Neural cell (in vitro differentiated cells): ENCODE data around the gene MAGEC2. TPM values are rescaled to one million over a fixed set of nuclear protein-coding genes. Genes with fewer than 3 reads are reported as not detected.

Experiments
- H2AFZ ChIP-seq: fragments of 200-600, 300-800 bp; sonication (generic), shearing (Covaris generic); 2 replicates; pipeline ENCODE4 v1.6.0; 2014; ENCODE audit warnings: low read depth, mild to moderate bottlenecking, antibody characterized with exemption, low read length, moderate library complexity
- H3F3A ChIP-seq: fragments of 200-600 bp; shearing (Covaris generic); 2 replicates; pipeline ENCODE4 v1.6.1; 2016; ENCODE audit warnings: mild to moderate bottlenecking, moderate library complexity, mixed read lengths, antibody characterized with exemption, low read length; ENCODE audit not compliant: insufficient read depth, poor library complexity, severe bottlenecking
- H3K27ac ChIP-seq: fragments of 200-600, 300-800 bp; sonication (generic), shearing (Covaris generic); 2 replicates; pipeline ENCODE4 v1.5.1; 2014; ENCODE audit warnings: mild to moderate bottlenecking, low read length, moderate library complexity
- H3K27me3 ChIP-seq: fragments of 300-800, 200-600 bp; sonication (generic), shearing (Covaris generic); 2 replicates; pipeline ENCODE4 v1.6.0; 2014; ENCODE audit warnings: mild to moderate bottlenecking, low read depth, low read length, moderate library complexity; ENCODE audit not compliant: insufficient read depth
- H3K36me3 ChIP-seq: fragments of 300-800, 200-600 bp; sonication (generic), shearing (Covaris generic); 2 replicates; pipeline ENCODE4 v1.5.1; 2014; ENCODE audit warnings: mild to moderate bottlenecking, antibody characterized with exemption, low read length, moderate library complexity; ENCODE audit not compliant: insufficient read depth
- H3K4me2 ChIP-seq: fragments of 300-800, 200-600 bp; sonication (generic), shearing (Covaris generic); 2 replicates; pipeline ENCODE4 v1.6.0; 2014; ENCODE audit warnings: mild to moderate bottlenecking, low read length
- H3K4me3 ChIP-seq: fragments of 300-800, 200-600 bp; sonication (generic), shearing (Covaris generic); 2 replicates; pipeline ENCODE4 v1.5.1; 2014; ENCODE audit warnings: mild to moderate bottlenecking, low read length, moderate library complexity
- H3K79me2 ChIP-seq: fragments of 200-600 bp; shearing (Covaris generic); replicated peaks from 2 replicates; pipeline ENCODE4 v1.6.0; 2014; ENCODE audit warnings: mild to moderate bottlenecking, low read length, moderate library complexity; ENCODE audit not compliant: insufficient read depth
- H3K9ac ChIP-seq: fragments of 300-800, 200-600 bp; sonication (generic), shearing (Covaris generic); 2 replicates; pipeline ENCODE4 v1.6.1; 2016; ENCODE audit warnings: mild to moderate bottlenecking, low read length, mixed read lengths
- H3K9me2 ChIP-seq: fragments of 200-600 bp; shearing (Covaris generic); 2 replicates; pipeline ENCODE4 v1.6.1; 2016; ENCODE audit warnings: mild to moderate bottlenecking, low read length, mixed read lengths; ENCODE audit not compliant: insufficient read depth
- H3K9me3 ChIP-seq: fragments of 200-600, 300-800 bp; sonication (generic), shearing (Covaris generic); 2 replicates; pipeline ENCODE4 v1.6.1; 2016; ENCODE audit warnings: mild to moderate bottlenecking, mixed run types, low read length, moderate library complexity, mixed read lengths
- H4K20me1 ChIP-seq: fragments of 200-600 bp; shearing (Covaris generic); 2 replicates; pipeline ENCODE4 v1.6.1; 2016; ENCODE audit warnings: mild to moderate bottlenecking, mixed run types; ENCODE audit not compliant: insufficient read depth
- EP300 ChIP-seq: fragments of 450-650 bp; conservative IDR thresholded peaks from 2 replicates; pipeline ENCODE4 v1.6.1; 2014; ENCODE audit warnings: antibody characterized with exemption, mild to moderate bottlenecking, moderate library complexity; ENCODE audit not compliant: poor library complexity, severe bottlenecking
- EZH2 ChIP-seq: fragments of 200-600, 300-800 bp; shearing (Covaris generic), sonication (generic); IDR thresholded peaks from 2 replicates; pipeline ENCODE4 v1.6.1; 2014; ENCODE audit warnings: antibody characterized with exemption, low read length, borderline replicate concordance, mild to moderate bottlenecking; ENCODE audit not compliant: insufficient read depth, poor library complexity, severe bottlenecking
- MXI1 ChIP-seq: fragments of 450-650 bp; conservative IDR thresholded peaks from 2 replicates; pipeline ENCODE4 v1.6.1; 2014; ENCODE audit warnings: antibody characterized with exemption, mild to moderate bottlenecking; ENCODE audit not compliant: poor library complexity, severe bottlenecking
- POLR2AphosphoS5 ChIP-seq: IDR thresholded peaks from 2 replicates; pipeline ENCODE4 v1.6.1; 2012
- RAD21 ChIP-seq: fragments of 450-650 bp; conservative IDR thresholded peaks from 2 replicates; pipeline ENCODE4 v1.6.1; 2014; ENCODE audit warnings: antibody characterized with exemption, mild to moderate bottlenecking, moderate library complexity
- REST ChIP-seq: IDR thresholded peaks from 2 replicates; pipeline ENCODE4 v1.6.1; 2012; ENCODE audit warnings: borderline replicate concordance
- SMC3 ChIP-seq: fragments of 450-650 bp; conservative IDR thresholded peaks from 2 replicates; pipeline ENCODE4 v1.6.1; 2014; ENCODE audit warnings: antibody characterized with exemption, mild to moderate bottlenecking, moderate library complexity; ENCODE audit not compliant: poor library complexity
- TAF1 ChIP-seq: IDR thresholded peaks from 2 replicates; pipeline ENCODE4 v1.6.1; 2012; ENCODE audit warnings: low read depth
- polyA plus RNA-seq: library from polyadenylated mRNA; depleted of rRNA; stranded (reverse); fragments of >200 nt; gene quantifications from 2 replicates; pipeline ENCODE4 v1.2.3, GENCODE V29; 2014
- TF ChIP-seq, protein P1 (sequence below): fragments of 450-650 bp; IDR thresholded peaks from 2 replicates; pipeline ENCODE4 v1.5.1; 2014; ENCODE audit warnings: antibody characterized with exemption, mild to moderate bottlenecking, moderate library complexity; ENCODE audit not compliant: poor library complexity, severe bottlenecking

The MAGEC2 gene
- polyA plus RNA-seq, 1 donor from 2014 or later, result not detected

DNA sequence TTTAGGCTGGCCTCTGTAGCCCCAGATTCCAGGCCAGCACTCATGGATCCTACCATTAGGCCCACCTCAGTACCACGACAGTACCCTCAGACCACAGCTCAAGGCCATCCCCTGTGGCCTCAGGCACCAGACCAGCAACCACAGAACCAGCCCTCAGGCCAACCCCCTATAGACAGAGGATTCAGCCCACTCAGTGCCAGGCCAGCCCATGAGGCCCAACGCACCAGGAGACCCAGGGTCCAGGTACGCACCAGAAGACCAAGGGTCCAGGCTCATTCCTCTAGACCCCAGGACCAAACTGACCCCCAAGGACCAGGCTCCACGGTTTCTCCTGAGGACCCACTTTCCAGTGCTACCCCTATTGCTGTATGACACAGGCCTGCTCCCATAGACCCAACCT, 39.5 kb upstream of the MAGEC2 start:
- no peaks in the 10 kb centered on the region for H3K79me2 ChIP-seq
- no peaks in the 10 kb centered on the region for H4K20me1 ChIP-seq
- H3K27me3 ChIP-seq, result no peaks in the 10 kb centered on the region
- no peak overlapping the region for H3K27ac ChIP-seq
- H3K9ac ChIP-seq, result no peak overlapping the region
- no peaks in the 10 kb centered on the region for H3F3A ChIP-seq
- no peak overlapping the region for H3K4me3 ChIP-seq
- no peaks in the 10 kb centered on the region for H3K9me3 ChIP-seq
- H3K4me2 ChIP-seq, result no peak overlapping the region
- TF ChIP-seq, protein P1, sequence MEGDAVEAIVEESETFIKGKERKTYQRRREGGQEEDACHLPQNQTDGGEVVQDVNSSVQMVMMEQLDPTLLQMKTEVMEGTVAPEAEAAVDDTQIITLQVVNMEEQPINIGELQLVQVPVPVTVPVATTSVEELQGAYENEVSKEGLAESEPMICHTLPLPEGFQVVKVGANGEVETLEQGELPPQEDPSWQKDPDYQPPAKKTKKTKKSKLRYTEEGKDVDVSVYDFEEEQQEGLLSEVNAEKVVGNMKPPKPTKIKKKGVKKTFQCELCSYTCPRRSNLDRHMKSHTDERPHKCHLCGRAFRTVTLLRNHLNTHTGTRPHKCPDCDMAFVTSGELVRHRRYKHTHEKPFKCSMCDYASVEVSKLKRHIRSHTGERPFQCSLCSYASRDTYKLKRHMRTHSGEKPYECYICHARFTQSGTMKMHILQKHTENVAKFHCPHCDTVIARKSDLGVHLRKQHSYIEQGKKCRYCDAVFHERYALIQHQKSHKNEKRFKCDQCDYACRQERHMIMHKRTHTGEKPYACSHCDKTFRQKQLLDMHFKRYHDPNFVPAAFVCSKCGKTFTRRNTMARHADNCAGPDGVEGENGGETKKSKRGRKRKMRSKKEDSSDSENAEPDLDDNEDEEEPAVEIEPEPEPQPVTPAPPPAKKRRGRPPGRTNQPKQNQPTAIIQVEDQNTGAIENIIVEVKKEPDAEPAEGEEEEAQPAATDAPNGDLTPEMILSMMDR, result no peak
- no peak for TF ChIP-seq MXI1
- TF ChIP-seq EZH2, result no peak
- no peak for TF ChIP-seq RAD21
- no peak for TF ChIP-seq SMC3
- no peak for TF ChIP-seq TAF1
- TF ChIP-seq EP300, result no peak
- TF ChIP-seq REST, result no peak
- no peak overlapping the region for H2AFZ ChIP-seq
- H3K36me3 ChIP-seq, result no peaks in the 10 kb centered on the region
- H3K9me2 ChIP-seq, result no peaks in the 10 kb centered on the region

DNA sequence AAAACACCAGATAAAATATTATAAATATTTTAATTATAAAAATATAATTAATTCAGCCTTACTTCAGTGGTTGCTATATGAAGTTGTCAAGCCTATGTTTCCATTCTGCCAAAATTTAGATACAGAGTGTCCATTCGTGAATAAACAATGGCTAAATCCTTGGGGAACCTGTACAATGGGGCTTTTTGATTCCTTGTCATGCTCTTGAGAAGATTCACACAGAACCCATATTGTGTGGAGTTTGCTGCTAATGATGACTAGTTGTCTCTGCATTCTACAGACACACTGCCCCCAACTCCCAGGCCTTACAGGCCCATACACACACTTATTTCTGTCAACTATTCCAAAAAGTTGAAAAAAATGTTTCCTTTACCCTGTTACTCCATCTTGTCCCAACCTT, 33.4 kb upstream of the MAGEC2 start:
- H2AFZ ChIP-seq, result no peak overlapping the region
- H3K4me2 ChIP-seq, result no peak overlapping the region
- H3K9me3 ChIP-seq, result no peaks in the 10 kb centered on the region
- H3K9ac ChIP-seq, result no peak overlapping the region
- no peaks in the 10 kb centered on the region for H3K9me2 ChIP-seq
- no peaks in the 10 kb centered on the region for H3F3A ChIP-seq
- no peak overlapping the region for H3K27ac ChIP-seq
- H3K36me3 ChIP-seq, result no peaks in the 10 kb centered on the region
- no peak for TF ChIP-seq POLR2AphosphoS5
- TF ChIP-seq RAD21, result no peak
- TF ChIP-seq, protein P1, result no peak
- TF ChIP-seq REST, result no peak
- no peak for TF ChIP-seq EP300
- no peak for TF ChIP-seq SMC3
- no peak for TF ChIP-seq EZH2
- no peak for TF ChIP-seq TAF1
- no peak for TF ChIP-seq MXI1
- no peak overlapping the region for H3K4me3 ChIP-seq
- H3K79me2 ChIP-seq, result no peaks in the 10 kb centered on the region
- H4K20me1 ChIP-seq, result no peaks in the 10 kb centered on the region
- no peaks in the 10 kb centered on the region for H3K27me3 ChIP-seq
